ENCODE measurements around the gene BAZ1A. TPM values are rescaled to one million over a fixed set of nuclear protein-coding genes. Genes with fewer than 3 reads are reported as not detected.

The BAZ1A gene
- total and polyA plus RNA-seq, 4 donors: 4.5 to 44.9 (median 13.3) TPM

- DNase-seq (ENCODE audit: low spot score): no peak
- Histone ChIP-seq H3K9ac (ENCODE audit: low read depth in 1 of 2, low read length in 2 of 2) (no peak overlapping the region), H3K4me3 (ENCODE audit: low read depth in 1 of 3, low read length in 3 of 3) (no peak overlapping the region), H3K27ac (ENCODE audit: low read depth in 1 of 2, low read length in 2 of 2) (no peak overlapping the region), H3K9me3 (ENCODE audit: control insufficient read depth in 4 of 4, low read length in 3 of 4) (no peaks in the 10 kb centered on the region), H3K4me1 (ENCODE audit: control insufficient read depth in 4 of 4, insufficient read depth in 4 of 4, low read length in 3 of 4) (peaks cover 0 to 6% (median 4%) of the 10 kb centered on the region in 4 donors), H3K36me3 (ENCODE audit: control insufficient read depth in 4 of 4, insufficient read depth in 3 of 4, low read depth in 1 of 4, low read length in 3 of 4) (peaks cover 0 to 3% (median under 1%) of the 10 kb centered on the region in 4 donors), H3K27me3 (ENCODE audit: control insufficient read depth in 4 of 4, insufficient read depth in 4 of 4, low read length in 3 of 4) (no peaks in the 10 kb centered on the region)
- TF ChIP-seq, protein P1, sequence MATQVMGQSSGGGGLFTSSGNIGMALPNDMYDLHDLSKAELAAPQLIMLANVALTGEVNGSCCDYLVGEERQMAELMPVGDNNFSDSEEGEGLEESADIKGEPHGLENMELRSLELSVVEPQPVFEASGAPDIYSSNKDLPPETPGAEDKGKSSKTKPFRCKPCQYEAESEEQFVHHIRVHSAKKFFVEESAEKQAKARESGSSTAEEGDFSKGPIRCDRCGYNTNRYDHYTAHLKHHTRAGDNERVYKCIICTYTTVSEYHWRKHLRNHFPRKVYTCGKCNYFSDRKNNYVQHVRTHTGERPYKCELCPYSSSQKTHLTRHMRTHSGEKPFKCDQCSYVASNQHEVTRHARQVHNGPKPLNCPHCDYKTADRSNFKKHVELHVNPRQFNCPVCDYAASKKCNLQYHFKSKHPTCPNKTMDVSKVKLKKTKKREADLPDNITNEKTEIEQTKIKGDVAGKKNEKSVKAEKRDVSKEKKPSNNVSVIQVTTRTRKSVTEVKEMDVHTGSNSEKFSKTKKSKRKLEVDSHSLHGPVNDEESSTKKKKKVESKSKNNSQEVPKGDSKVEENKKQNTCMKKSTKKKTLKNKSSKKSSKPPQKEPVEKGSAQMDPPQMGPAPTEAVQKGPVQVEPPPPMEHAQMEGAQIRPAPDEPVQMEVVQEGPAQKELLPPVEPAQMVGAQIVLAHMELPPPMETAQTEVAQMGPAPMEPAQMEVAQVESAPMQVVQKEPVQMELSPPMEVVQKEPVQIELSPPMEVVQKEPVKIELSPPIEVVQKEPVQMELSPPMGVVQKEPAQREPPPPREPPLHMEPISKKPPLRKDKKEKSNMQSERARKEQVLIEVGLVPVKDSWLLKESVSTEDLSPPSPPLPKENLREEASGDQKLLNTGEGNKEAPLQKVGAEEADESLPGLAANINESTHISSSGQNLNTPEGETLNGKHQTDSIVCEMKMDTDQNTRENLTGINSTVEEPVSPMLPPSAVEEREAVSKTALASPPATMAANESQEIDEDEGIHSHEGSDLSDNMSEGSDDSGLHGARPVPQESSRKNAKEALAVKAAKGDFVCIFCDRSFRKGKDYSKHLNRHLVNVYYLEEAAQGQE (IDR thresholded peaks at IDR 0.05): no peak
- TF ChIP-seq NR2F2 (IDR thresholded peaks at IDR 0.05) (no peak), CTCF (IDR thresholded peaks at IDR 0.05; ENCODE audit: low read depth, low read length, missing input control) (no peak), EGR1 (IDR thresholded peaks at IDR 0.05; ENCODE audit: low read depth in 2 of 2) (no peak), RXRA (IDR thresholded peaks at IDR 0.05) (no peak), HNF4G (IDR thresholded peaks at IDR 0.05) (no peak), TAF1 (conservative IDR thresholded peaks at IDR 0.05) (no peak), GABPA (IDR thresholded peaks at IDR 0.05 in 1 of 2, conservative IDR thresholded peaks at IDR 0.05 in 1 of 2) (no peak), HNF4A (conservative IDR thresholded peaks at IDR 0.05) (no peak), YY1 (IDR thresholded peaks at IDR 0.05) (no peak), ATF3 (IDR thresholded peaks at IDR 0.05) (no peak), FOXA2 (IDR thresholded peaks at IDR 0.05) (no peak), JUND (IDR thresholded peaks at IDR 0.05) (no peak)
- TF ChIP-seq, protein P2, sequence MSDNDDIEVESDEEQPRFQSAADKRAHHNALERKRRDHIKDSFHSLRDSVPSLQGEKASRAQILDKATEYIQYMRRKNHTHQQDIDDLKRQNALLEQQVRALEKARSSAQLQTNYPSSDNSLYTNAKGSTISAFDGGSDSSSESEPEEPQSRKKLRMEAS (IDR thresholded peaks at IDR 0.05): no peak
- WGBS: 94% methylated on average over 1 of the region's 1 CpG
Measured at GRCh38 chr14:34845869-34846268, 29.3 kb downstream of the BAZ1A start.

DNA sequence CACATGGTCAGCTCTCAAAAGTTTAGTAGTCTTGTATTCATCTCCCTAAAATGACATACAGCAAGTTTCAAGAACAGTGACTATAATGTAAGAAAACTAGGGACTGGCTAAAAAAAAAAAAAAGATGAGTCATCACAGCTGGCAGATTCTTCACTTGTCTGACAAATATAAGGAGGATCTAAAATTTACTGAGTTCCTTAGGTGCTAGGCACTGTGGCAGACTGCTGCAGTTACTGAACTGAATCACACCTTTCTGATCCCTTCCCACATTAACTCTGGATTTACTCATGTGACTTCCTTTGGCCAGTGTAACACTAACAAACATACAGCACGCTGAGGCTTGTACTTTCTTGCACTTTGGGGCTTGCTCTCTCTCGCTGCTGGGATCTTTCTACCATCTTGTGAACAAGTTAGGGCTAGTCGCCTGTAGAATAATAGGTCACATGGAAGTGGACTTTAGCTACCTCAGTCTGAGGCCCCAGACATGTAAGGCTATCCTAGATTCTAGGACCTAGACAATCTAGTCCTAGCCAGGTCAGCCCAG lies 32.1 kb downstream of the BAZ1A start:
- DNase-seq (ENCODE audit: low spot score): no peak
- H3K9ac ChIP-seq (ENCODE audit: low read depth in 1 of 2, low read length in 2 of 2): no peak overlapping the region
- no peak overlapping the region for H3K4me3 ChIP-seq (ENCODE audit: low read depth in 1 of 3, low read length in 3 of 3)
- no peaks in the 10 kb centered on the region for H3K9me3 ChIP-seq (ENCODE audit: control insufficient read depth in 4 of 4, low read length in 3 of 4)
- TF ChIP-seq TAF1 (conservative IDR thresholded peaks at IDR 0.05): no peak
- peak; percentile 53 to 68 for TF ChIP-seq JUND (IDR thresholded peaks at IDR 0.05)
- no peak for TF ChIP-seq RAD21 (IDR thresholded peaks at IDR 0.05)
- no peak for TF ChIP-seq FOXA2 (IDR thresholded peaks at IDR 0.05)
- no peaks in the 10 kb centered on the region for H3K36me3 ChIP-seq (ENCODE audit: control insufficient read depth in 4 of 4, insufficient read depth in 3 of 4, low read depth in 1 of 4, low read length in 3 of 4)
- 67% methylated on average over 3 of the region's 3 CpGs for WGBS
- H3K4me1 ChIP-seq (ENCODE audit: control insufficient read depth in 4 of 4, insufficient read depth in 4 of 4, low read length in 3 of 4): peaks cover 4 to 6% (median 5%) of the 10 kb centered on the region in 4 donors
- H3K27ac ChIP-seq (ENCODE audit: low read depth in 1 of 2, low read length in 2 of 2): no peak overlapping the region
- H3K27me3 ChIP-seq (ENCODE audit: control insufficient read depth in 4 of 4, insufficient read depth in 4 of 4, low read length in 3 of 4): no peaks in the 10 kb centered on the region

All from liver (tissue), 9 donors.